ENCODE measurements around the gene TXN2. TPM values are rescaled to one million over a fixed set of nuclear protein-coding genes. Genes with fewer than 3 reads are reported as not detected.
A peak's percentile ranks its signal among the peaks of the same experiment; 100 is the strongest.

TXN2 gene
- total RNA-seq, 2 experiments from 2014 or later, result 26.4 to 26.5 TPM

DNA sequence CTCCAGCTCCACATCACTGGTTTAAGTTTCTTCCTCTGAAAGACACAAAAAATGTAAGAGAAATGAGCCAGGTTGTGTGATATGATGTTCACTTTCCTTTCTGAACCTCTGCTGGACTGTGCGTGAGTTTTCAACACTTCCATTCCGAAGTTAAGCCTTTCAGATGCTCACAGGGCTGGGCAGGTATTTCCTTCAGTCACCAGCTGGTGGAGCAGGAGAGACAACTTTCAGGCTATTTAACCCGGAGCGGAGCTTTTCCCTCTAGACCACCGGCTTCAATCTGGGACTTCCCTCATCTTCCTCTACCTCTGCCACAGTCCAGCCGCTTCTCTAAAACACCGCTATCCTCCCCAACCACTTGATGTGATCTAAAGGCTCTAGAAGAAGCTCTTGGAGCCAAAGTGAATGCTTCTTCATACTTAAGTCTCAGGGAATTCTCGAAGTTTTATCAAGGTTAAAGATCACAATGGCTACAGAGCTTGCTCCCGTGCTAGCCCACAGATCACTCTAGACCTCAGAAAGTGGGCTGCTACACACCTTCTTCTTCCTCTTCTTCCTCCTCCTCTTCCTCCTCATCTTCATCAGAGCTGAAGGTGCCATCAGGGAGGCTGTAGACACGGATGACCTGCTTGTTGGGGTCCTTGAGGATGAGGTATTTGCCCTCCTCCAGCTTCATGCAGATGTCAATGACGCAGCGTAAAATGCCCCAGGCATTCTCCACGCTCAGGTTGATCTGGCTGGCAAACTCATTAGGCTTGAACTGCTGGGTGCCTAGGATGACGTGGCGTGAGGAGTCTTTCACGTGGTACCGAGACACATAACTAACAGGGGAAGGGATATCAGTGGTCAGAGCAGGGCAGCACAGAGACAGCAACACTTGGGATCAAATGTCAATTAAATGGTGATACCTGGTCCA lies 29.8 kb upstream of the TXN2 start:
- ChIA-PET POLR2A (interaction anchor here (0.6 to 2.0 kb wide), 3 partner anchors 17 to 353 kb away, joined by 3 to 15 read pairs (median 4); partner anchors contain the start of genes APOL2 and EIF3D), CTCF (interaction anchor here (0.6 to 1.5 kb wide), 6 partner anchors 10 to 273 kb away, joined by 3 to 4 read pairs (median 3); no protein-coding TSS in a partner anchor)
- Mint-ChIP-seq H3K36me3 (ENCODE audit: low read depth) (peaks cover 63% of the 10 kb centered on the region), H3K9me3 (no peaks in the 10 kb centered on the region), H3K4me3 (no peak overlapping the region), H3K4me1 (ENCODE audit: low read depth) (peaks cover 12% of the 10 kb centered on the region), H3K27me3 (no peaks in the 10 kb centered on the region), H3K27ac (peak overlapping the region; percentile 58)
- Histone ChIP-seq H3K27me3 (ENCODE audit: control insufficient read depth in 1 of 2, insufficient read depth in 2 of 2, low read length in 2 of 2) (no peaks in the 10 kb centered on the region), H3K4me1 (ENCODE audit: insufficient read depth, low read length) (peaks cover 12% of the 10 kb centered on the region), H3K9me3 (ENCODE audit: control insufficient read depth in 1 of 2, insufficient read depth in 1 of 2, low read length in 2 of 2) (peaks cover 0 to 3% of the 10 kb centered on the region in 2 experiments), H3K27ac (ENCODE audit: low read depth in 1 of 2, low read length in 2 of 2) (no peak overlapping the region), H3K4me3 (ENCODE audit: low read length) (no peak overlapping the region), H3K36me3 (ENCODE audit: insufficient read depth, low read length) (peaks cover 59% of the 10 kb centered on the region)
- ATAC-seq (ENCODE audit: poor library complexity) (peak; percentile 28), DNase-seq (peak in 10 of 14 experiments; percentile 10 to 64 (median 24))
- TF ChIP-seq, protein P1, sequence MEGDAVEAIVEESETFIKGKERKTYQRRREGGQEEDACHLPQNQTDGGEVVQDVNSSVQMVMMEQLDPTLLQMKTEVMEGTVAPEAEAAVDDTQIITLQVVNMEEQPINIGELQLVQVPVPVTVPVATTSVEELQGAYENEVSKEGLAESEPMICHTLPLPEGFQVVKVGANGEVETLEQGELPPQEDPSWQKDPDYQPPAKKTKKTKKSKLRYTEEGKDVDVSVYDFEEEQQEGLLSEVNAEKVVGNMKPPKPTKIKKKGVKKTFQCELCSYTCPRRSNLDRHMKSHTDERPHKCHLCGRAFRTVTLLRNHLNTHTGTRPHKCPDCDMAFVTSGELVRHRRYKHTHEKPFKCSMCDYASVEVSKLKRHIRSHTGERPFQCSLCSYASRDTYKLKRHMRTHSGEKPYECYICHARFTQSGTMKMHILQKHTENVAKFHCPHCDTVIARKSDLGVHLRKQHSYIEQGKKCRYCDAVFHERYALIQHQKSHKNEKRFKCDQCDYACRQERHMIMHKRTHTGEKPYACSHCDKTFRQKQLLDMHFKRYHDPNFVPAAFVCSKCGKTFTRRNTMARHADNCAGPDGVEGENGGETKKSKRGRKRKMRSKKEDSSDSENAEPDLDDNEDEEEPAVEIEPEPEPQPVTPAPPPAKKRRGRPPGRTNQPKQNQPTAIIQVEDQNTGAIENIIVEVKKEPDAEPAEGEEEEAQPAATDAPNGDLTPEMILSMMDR (IDR thresholded peaks at IDR 0.05), result peak; percentile 61
- intact Hi-C loops (cut with DNase I, micrococcal nuclease), result loop anchor here in 1 of 2 experiments (2.0 kb wide), 1 partner anchor 18 kb away; the partner anchor contains the start of gene EIF3D

DNA sequence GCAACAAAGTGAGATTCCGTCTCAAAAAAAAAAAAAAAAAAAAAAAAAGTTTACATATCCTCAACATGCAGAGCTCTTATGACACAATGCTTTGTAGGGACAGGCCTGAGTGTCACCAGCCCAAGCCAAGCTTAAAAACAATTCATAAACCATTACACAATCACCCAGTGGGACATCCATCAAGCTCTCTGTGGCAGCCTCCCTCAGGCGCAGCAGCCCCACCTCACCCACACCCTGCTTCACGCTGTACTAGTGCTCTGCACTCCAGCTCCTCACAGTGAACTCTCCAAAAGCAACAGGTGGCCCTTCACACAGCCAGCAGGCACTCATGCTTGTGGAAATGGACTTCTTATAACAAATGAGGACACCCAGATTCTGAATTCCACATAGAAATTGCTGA lies 28.9 kb upstream of the TXN2 start:
- ATAC-seq (ENCODE audit: poor library complexity) (no peak), DNase-seq (no peak)
- no peaks in the 10 kb centered on the region for H3K27me3 ChIP-seq (ENCODE audit: control insufficient read depth in 1 of 2, insufficient read depth in 2 of 2, low read length in 2 of 2)
- H3K4me1 ChIP-seq (ENCODE audit: insufficient read depth, low read length), result peaks cover 15% of the 10 kb centered on the region
- intact Hi-C loops (cut with DNase I, micrococcal nuclease), result loop anchor here in 1 of 2 experiments (2.0 kb wide), 1 partner anchor 18 kb away; the partner anchor contains the start of gene EIF3D
- Mint-ChIP-seq H3K27me3 (no peaks in the 10 kb centered on the region), H3K27ac (peak overlapping the region; percentile 58), H3K4me3 (no peak overlapping the region), H3K36me3 (ENCODE audit: low read depth) (peaks cover 54% of the 10 kb centered on the region), H3K4me1 (ENCODE audit: low read depth) (peaks cover 12% of the 10 kb centered on the region), H3K9me3 (no peaks in the 10 kb centered on the region)
- ChIA-PET POLR2A (interaction anchor here (2.0 kb wide), 1 partner anchor 18 kb away, joined by 15 read pairs; the partner anchor contains the start of gene EIF3D), CTCF (interaction anchor here (1.0 to 1.5 kb wide), 5 partner anchors 9 to 272 kb away, joined by 3 to 4 read pairs (median 3); no protein-coding TSS in a partner anchor)
- H3K36me3 ChIP-seq (ENCODE audit: insufficient read depth, low read length), result peaks cover 50% of the 10 kb centered on the region
- TF ChIP-seq, protein P1 (IDR thresholded peaks at IDR 0.05), result no peak
- H3K9me3 ChIP-seq (ENCODE audit: control insufficient read depth in 1 of 2, insufficient read depth in 1 of 2, low read length in 2 of 2), result peaks cover 0 to 4% of the 10 kb centered on the region in 2 experiments
- H3K4me3 ChIP-seq (ENCODE audit: low read length), result no peak overlapping the region
- H3K27ac ChIP-seq (ENCODE audit: low read depth in 1 of 2, low read length in 2 of 2), result no peak overlapping the region

- Mint-ChIP-seq H3K36me3 (ENCODE audit: low read depth) (peaks cover 28% of the 10 kb centered on the region), H3K4me3 (peak overlapping the region; percentile 20), H3K9me3 (no peaks in the 10 kb centered on the region), H3K4me1 (ENCODE audit: low read depth) (peaks cover 12% of the 10 kb centered on the region), H3K27ac (peak overlapping the region; percentile 18), H3K27me3 (no peaks in the 10 kb centered on the region)
- TF ChIP-seq, protein P1 (IDR thresholded peaks at IDR 0.05), result no peak
- H3K36me3 ChIP-seq (ENCODE audit: insufficient read depth, low read length), result peaks cover 24% of the 10 kb centered on the region
- peaks cover 15% of the 10 kb centered on the region for H3K4me1 ChIP-seq (ENCODE audit: insufficient read depth, low read length)
- ChIA-PET POLR2A (interaction anchor here (0.6 to 1.8 kb wide), 8 partner anchors 10 to 1208 kb away, joined by 3 to 27 read pairs (median 4); partner anchors contain the start of genes APOL2, APOL3, EIF3D and TOM1), CTCF (interaction anchor here (1.1 to 1.2 kb wide), 2 partner anchors 230 to 269 kb away, joined by 3 to 4 read pairs; partner anchors contain the start of gene APOL2)
- peak overlapping the region in 1 of 2 donors; percentile 48 for H3K27ac ChIP-seq (ENCODE audit: low read depth in 1 of 2, low read length in 2 of 2)
- peaks cover 0 to 4% of the 10 kb centered on the region in 2 experiments for H3K9me3 ChIP-seq (ENCODE audit: control insufficient read depth in 1 of 2, insufficient read depth in 1 of 2, low read length in 2 of 2)
- intact Hi-C loops (cut with DNase I, micrococcal nuclease), result loop anchor here in 1 of 2 experiments (2.0 to 5.0 kb wide), 3 partner anchors 21 to 1110 kb away; partner anchors contain the start of gene EIF3D
- no peak for ATAC-seq (ENCODE audit: poor library complexity)
- DNase-seq, result no peak
- H3K4me3 ChIP-seq (ENCODE audit: low read length), result peak overlapping the region; percentile 56
- no peaks in the 10 kb centered on the region for H3K27me3 ChIP-seq (ENCODE audit: control insufficient read depth in 1 of 2, insufficient read depth in 2 of 2, low read length in 2 of 2)
These were observed 26.1 kb upstream of the TXN2 start for GRCh38 chr22:36507518-36508010.

Data from CD4-positive, alpha-beta T cell (primary cell).